Neutrophil (primary cell): Measurements from ENCODE around the gene SNAP47.

Experiments
- H3K27ac ChIP-seq: fragments of 200-600 bp; sonication (generic); 2 replicates; pipeline ENCODE4 v1.5.1; 2016; ENCODE audit warnings: mild to moderate bottlenecking, moderate library complexity
- H3K27me3 ChIP-seq: fragments of 200-600 bp; sonication (generic); 2 replicates; pipeline ENCODE4 v1.6.0; 2016; ENCODE audit warnings: mild to moderate bottlenecking
- H3K36me3 ChIP-seq: fragments of 200-600 bp; sonication (generic); 2 replicates; pipeline ENCODE4 v1.5.1; 2017
- H3K4me1 ChIP-seq, 2 experiments: fragments of 200-600 bp in 1 of 2; sonication (generic) in 1 of 2; 1 replicate in 1 of 2; 2 replicates in 1 of 2; pipeline versions ENCODE4 v1.5.1 to v1.6.1; 2013 to 2016; ENCODE audit warnings: low read depth in 1 of 2, low read length in 1 of 2, mild to moderate bottlenecking in 1 of 2, moderate library complexity in 1 of 2; ENCODE audit not compliant: control insufficient read depth in 1 of 2, insufficient read depth in 1 of 2
- H3K4me3 ChIP-seq, 2 experiments: fragments of 200-600 bp in 1 of 2; sonication (generic) in 1 of 2; 1 replicate in 1 of 2; 2 replicates in 1 of 2; pipeline ENCODE4 v1.5.1; 2013 to 2016; ENCODE audit warnings: low read depth in 1 of 2, low read length in 1 of 2, mild to moderate bottlenecking in 1 of 2, moderate library complexity in 1 of 2
- H3K9me3 ChIP-seq: fragments of 200-600 bp; sonication (generic); 2 replicates; pipeline ENCODE4 v1.5.1; 2016
- TF ChIP-seq, protein P1 (sequence below): fragments of 200-600 bp; sonication (generic); IDR thresholded peaks from 2 replicates; pipeline ENCODE4 v1.5.1; 2016; ENCODE audit warnings: antibody characterized with exemption

Gene SNAP47

GRCh38 chr1:227790034-227790400 is 54.8 kb downstream of the SNAP47 start:
- H3K4me3 ChIP-seq, result no peak overlapping the region

GRCh38 chr1:227790868-227791267 is 55.6 kb downstream of the SNAP47 start:
- Histone ChIP-seq H3K4me1 (peaks cover 11 to 20% of the 10 kb centered on the region in 2 experiments), H3K36me3 (no peaks in the 10 kb centered on the region), H3K9me3 (no peaks in the 10 kb centered on the region), H3K27ac (no peak overlapping the region), H3K4me3 (no peak overlapping the region), H3K27me3 (peaks cover 58% of the 10 kb centered on the region)
- TF ChIP-seq, protein P1, sequence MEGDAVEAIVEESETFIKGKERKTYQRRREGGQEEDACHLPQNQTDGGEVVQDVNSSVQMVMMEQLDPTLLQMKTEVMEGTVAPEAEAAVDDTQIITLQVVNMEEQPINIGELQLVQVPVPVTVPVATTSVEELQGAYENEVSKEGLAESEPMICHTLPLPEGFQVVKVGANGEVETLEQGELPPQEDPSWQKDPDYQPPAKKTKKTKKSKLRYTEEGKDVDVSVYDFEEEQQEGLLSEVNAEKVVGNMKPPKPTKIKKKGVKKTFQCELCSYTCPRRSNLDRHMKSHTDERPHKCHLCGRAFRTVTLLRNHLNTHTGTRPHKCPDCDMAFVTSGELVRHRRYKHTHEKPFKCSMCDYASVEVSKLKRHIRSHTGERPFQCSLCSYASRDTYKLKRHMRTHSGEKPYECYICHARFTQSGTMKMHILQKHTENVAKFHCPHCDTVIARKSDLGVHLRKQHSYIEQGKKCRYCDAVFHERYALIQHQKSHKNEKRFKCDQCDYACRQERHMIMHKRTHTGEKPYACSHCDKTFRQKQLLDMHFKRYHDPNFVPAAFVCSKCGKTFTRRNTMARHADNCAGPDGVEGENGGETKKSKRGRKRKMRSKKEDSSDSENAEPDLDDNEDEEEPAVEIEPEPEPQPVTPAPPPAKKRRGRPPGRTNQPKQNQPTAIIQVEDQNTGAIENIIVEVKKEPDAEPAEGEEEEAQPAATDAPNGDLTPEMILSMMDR, result no peak

More at GRCh38 chr1:227790034-227790400, 54.8 kb downstream of the SNAP47 start:
- Histone ChIP-seq H3K27ac (no peak overlapping the region), H3K9me3 (no peaks in the 10 kb centered on the region), H3K36me3 (no peaks in the 10 kb centered on the region), H3K4me1 (peaks cover 11 to 20% of the 10 kb centered on the region in 2 experiments), H3K27me3 (peaks cover 66% of the 10 kb centered on the region)
- TF ChIP-seq, protein P1, result no peak

- TF ChIP-seq, protein P1, result no peak
- Histone ChIP-seq H3K27ac (no peak overlapping the region), H3K4me3 (no peak overlapping the region), H3K27me3 (peaks cover 51% of the 10 kb centered on the region), H3K4me1 (peaks cover 11 to 20% of the 10 kb centered on the region in 2 experiments), H3K36me3 (no peaks in the 10 kb centered on the region), H3K9me3 (no peaks in the 10 kb centered on the region)
Observed at GRCh38 chr1:227791425-227792143, 56.3 kb downstream of the SNAP47 start.

- no peak overlapping the region for H3K4me3 ChIP-seq
- H3K27me3 ChIP-seq, result peaks cover 42% of the 10 kb centered on the region
- H3K36me3 ChIP-seq, result no peaks in the 10 kb centered on the region
- TF ChIP-seq, protein P1, result no peak
- no peaks in the 10 kb centered on the region for H3K9me3 ChIP-seq
- H3K4me1 ChIP-seq, result peaks cover 3 to 12% of the 10 kb centered on the region in 2 experiments
- no peak overlapping the region for H3K27ac ChIP-seq
Observed at GRCh38 chr1:227792216-227793078, 57.2 kb downstream of the SNAP47 start.

GRCh38 chr1:227793079-227793947 is 58.1 kb downstream of the SNAP47 start:
- no peak overlapping the region for H3K27ac ChIP-seq
- TF ChIP-seq, protein P1, result no peak

More at GRCh38 chr1:227793079-227793947, 58.1 kb downstream of the SNAP47 start:
- H3K9me3 ChIP-seq, result no peaks in the 10 kb centered on the region
- H3K4me3 ChIP-seq, result no peak overlapping the region
- H3K27me3 ChIP-seq, result peaks cover 33% of the 10 kb centered on the region
- no peaks in the 10 kb centered on the region for H3K36me3 ChIP-seq
- H3K4me1 ChIP-seq, result peaks cover 0 to 5% of the 10 kb centered on the region in 2 experiments
